ENCODE results near the gene IFITM5.

DNA sequence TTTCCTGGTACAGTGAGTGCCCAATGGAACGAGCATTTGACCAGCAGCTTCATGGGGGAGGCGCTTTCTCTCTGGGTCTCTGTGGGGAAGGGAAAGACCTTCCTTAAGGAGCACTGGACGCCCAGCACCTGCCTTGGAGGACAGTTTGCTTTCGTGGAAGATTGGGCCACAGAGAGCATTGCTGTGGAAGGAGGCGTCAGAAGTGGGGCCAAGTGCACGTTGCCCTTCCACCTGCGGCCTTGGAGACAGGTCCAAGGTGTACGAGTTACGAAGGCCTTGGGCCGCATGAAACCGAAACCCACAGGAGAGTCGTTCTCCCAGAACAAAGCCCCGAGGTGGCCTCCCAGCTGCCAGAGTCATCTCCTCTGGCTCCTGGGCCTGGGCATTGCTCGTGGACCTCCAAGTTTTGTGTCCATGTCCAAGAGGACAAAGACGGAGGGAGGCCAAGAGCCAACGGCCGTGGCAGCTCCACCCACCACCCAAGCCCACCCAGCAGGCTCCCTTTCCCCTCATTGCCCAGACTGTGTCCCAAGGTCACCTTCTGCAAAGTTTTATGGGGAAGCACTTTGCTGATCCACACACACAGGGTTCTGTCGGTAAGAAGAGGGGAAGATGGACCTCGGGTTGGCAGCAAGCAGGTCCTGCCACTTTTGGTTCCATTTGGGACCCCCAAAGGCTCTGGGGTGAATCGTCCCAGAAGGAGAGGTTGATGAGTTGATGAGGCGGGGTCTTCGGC is 27.0 kb downstream of the IFITM5 start:
- no peak for TF ChIP-seq TAF1 (IDR thresholded peaks at IDR 0.05; ENCODE audit: borderline replicate concordance, insufficient read depth, low read length)
- no peak for TF ChIP-seq POLR2AphosphoS5 (IDR thresholded peaks at IDR 0.05; ENCODE audit: low read depth, low read length)

All from PFSK-1 (cell line).